GM12878 (cell line): ENCODE data around the gene PRDM1. TPM values are rescaled to one million over a fixed set of nuclear protein-coding genes. Genes with fewer than 3 reads are reported as not detected.

Source experiments
- ATF2 ChIP-seq: IDR thresholded peaks from 2 replicates; pipeline ENCODE4 v1.6.1; 2012; ENCODE audit warnings: low read length, inconsistent platforms
- ATF7 ChIP-seq: fragments of 450-650 bp; IDR thresholded peaks from 2 replicates; pipeline ENCODE4 v1.6.1; 2016; ENCODE audit warnings: low read depth, mild to moderate bottlenecking
- BHLHE40 ChIP-seq, 2 experiments: fragments of 450-650 bp in 1 of 2; IDR thresholded peaks; 2 replicates each; pipeline ENCODE4 v1.6.1; 2011 to 2017; ENCODE audit warnings: low read depth in 2 of 2, borderline replicate concordance in 1 of 2, improper control_type of control experiment in 1 of 2, low read length in 1 of 2, mild to moderate bottlenecking in 1 of 2
- CBFB ChIP-seq: IDR thresholded peaks from 2 replicates; pipeline ENCODE4 v1.6.1; 2016; ENCODE audit warnings: antibody characterized with exemption, low read depth
- CEBPB ChIP-seq, 2 experiments: fragments of 150-350 bp in 1 of 2; IDR thresholded peaks; 2 replicates each; pipeline ENCODE4 v1.6.1; 2012 to 2014; ENCODE audit warnings: low read depth in 2 of 2, low read length in 2 of 2, borderline replicate concordance in 1 of 2, inconsistent platforms in 1 of 2
- CHD4 ChIP-seq: fragments of 200-600 bp; sonication (generic); IDR thresholded peaks from 2 replicates; pipeline ENCODE4 v1.6.1; 2016; ENCODE audit warnings: mild to moderate bottlenecking
- CREM ChIP-seq: IDR thresholded peaks from 2 replicates; pipeline ENCODE4 v1.6.1; 2014; ENCODE audit warnings: antibody characterized with exemption, low read depth
- DPF2 ChIP-seq: fragments of 450-650 bp; IDR thresholded peaks from 2 replicates; pipeline ENCODE4 v1.6.1; 2017; ENCODE audit warnings: mild to moderate bottlenecking
- ETV6 ChIP-seq, 2 experiments: fragments of 450-650 bp in 1 of 2; IDR thresholded peaks in 1 of 2; conservative IDR thresholded peaks in 1 of 2; 2 replicates each; pipeline ENCODE4 v1.6.1; 2014; ENCODE audit warnings: antibody characterized with exemption in 1 of 2, borderline replicate concordance in 1 of 2, low read depth in 1 of 2, mild to moderate bottlenecking in 1 of 2, moderate library complexity in 1 of 2
- FOXM1 ChIP-seq: IDR thresholded peaks from 2 replicates; pipeline ENCODE4 v1.6.1; 2012; ENCODE audit warnings: low read depth, mild to moderate bottlenecking, inconsistent platforms, low read length, moderate library complexity
- HCFC1 ChIP-seq: fragments of 150-350 bp; IDR thresholded peaks from 2 replicates; pipeline ENCODE4 v1.6.1; 2014; ENCODE audit warnings: low read length
- IRF4 ChIP-seq: IDR thresholded peaks from 2 replicates; pipeline ENCODE4 v1.6.1; 2011; ENCODE audit warnings: low read depth, low read length
- MLLT1 ChIP-seq: fragments of 450-650 bp; IDR thresholded peaks from 2 replicates; pipeline ENCODE4 v1.6.1; 2016; ENCODE audit warnings: mild to moderate bottlenecking
- PKNOX1 ChIP-seq: fragments of 450-650 bp; IDR thresholded peaks from 2 replicates; pipeline ENCODE4 v1.6.1; 2016; ENCODE audit warnings: mild to moderate bottlenecking
- POU2F2 ChIP-seq: IDR thresholded peaks from 3 replicates; pipeline ENCODE4 v1.6.1; 2011; ENCODE audit warnings: low read depth, mild to moderate bottlenecking, low read length, borderline replicate concordance
- RAD51 ChIP-seq: fragments of 450-650 bp; IDR thresholded peaks from 2 replicates; pipeline ENCODE4 v1.6.1; 2016; ENCODE audit warnings: moderate library complexity, mild to moderate bottlenecking, inconsistent platforms
- RELA ChIP-seq: fragments of 450-650 bp; IDR thresholded peaks from 2 replicates; pipeline ENCODE4 v1.8.0; 2014; ENCODE audit warnings: borderline replicate concordance; ENCODE audit not compliant: partially characterized antibody
- SIN3A ChIP-seq: IDR thresholded peaks from 2 replicates; pipeline ENCODE4 v1.6.1; 2012; ENCODE audit warnings: low read depth, low read length, improper control_type of control experiment
- SKIL ChIP-seq: fragments of 450-650 bp; IDR thresholded peaks from 2 replicates; pipeline ENCODE4 v1.6.1; 2017; ENCODE audit warnings: mild to moderate bottlenecking, low read depth, inconsistent platforms; ENCODE audit not compliant: poor library complexity, severe bottlenecking
- SPI1 ChIP-seq: IDR thresholded peaks from 2 replicates; pipeline ENCODE4 v1.6.1; 2011; ENCODE audit warnings: low read depth, mild to moderate bottlenecking, low read length, moderate library complexity, borderline replicate concordance; ENCODE audit not compliant: insufficient read depth
- TCF3 ChIP-seq: IDR thresholded peaks from 2 replicates; pipeline ENCODE4 v1.6.1; 2012; ENCODE audit warnings: low read depth, mild to moderate bottlenecking, low read length, borderline replicate concordance; ENCODE audit not compliant: insufficient read depth
- WRNIP1 ChIP-seq: IDR thresholded peaks from 2 replicates; pipeline ENCODE4 v1.6.1; 2011; ENCODE audit warnings: low read depth, low read length, improper control_type of control experiment, borderline replicate concordance
- ZNF217 ChIP-seq: fragments of 450-650 bp; IDR thresholded peaks from 2 replicates; pipeline ENCODE4 v1.6.1; 2017; ENCODE audit warnings: antibody characterized with exemption, mild to moderate bottlenecking
- polyA plus RNA-seq, 11 experiments: library from polyadenylated mRNA; depleted of rRNA in 4 of 11; unstranded in 6 of 11; stranded (reverse) in 5 of 11; fragments of >200 nt; fragmentation: Nextera tagmentation in 4 of 11; fragmentation: Illumina TruSeq in 1 of 11; extraction: Ambion mirVana in 4 of 11; extraction: Trizol in 1 of 11; gene quantifications; 1 replicate in 1 of 11; 2 replicates in 10 of 11; pipeline versions ENCODE4 v1.2.1 to v1.2.3, GENCODE V29; 2011 to 2016; ENCODE audit warnings: inconsistent platforms in 2 of 11, missing spikeins in 2 of 11, low read depth in 1 of 11
- total RNA-seq, 4 experiments: library from RNA; depleted of rRNA in 3 of 4; stranded (reverse); fragments of >200 nt in 3 of 4; fragmentation: Illumina TruSeq in 1 of 4; extraction: Trizol in 1 of 4; gene quantifications; 2 replicates each; pipeline versions ENCODE4 v1.2.1 to v1.2.3, GENCODE V29; 2013 to 2021

PRDM1 gene
- total and polyA plus RNA-seq, 10 of the 15 experiments (the other 5 are each of a cell fraction or from before 2014, with no cell fraction given), result 1.9 to 15.8 (median 4.1) TPM

- TF ChIP-seq ATF2 (peak; percentile 76; the same call in 1 of the 2 replicates), MLLT1 (0 out of 2 replicates have a peak, but pooled peaks have one; percentile 60), HCFC1 (no peak), CBFB (peak; percentile 90), RAD51 (peak; percentile 43; the same call in 1 of the 2 replicates), CEBPB (IDR thresholded peaks at IDR 0.05; ENCODE audit: borderline replicate concordance in 1 of 2, low read depth in 2 of 2, low read length in 2 of 2) (0 out of 4 replicates have a peak, but pooled peaks of 1 of the 2 experiments have one; percentile 49), WRNIP1 (no peak), FOXM1 (peak; percentile 78; the same call in 1 of the 2 replicates), SKIL (peak; percentile 71), IRF4 (0 out of 2 replicates have a peak, but pooled peaks have one; percentile 9), RELA (peak; percentile 55), BHLHE40 (IDR thresholded peaks at IDR 0.05; ENCODE audit: borderline replicate concordance in 1 of 2, low read depth in 2 of 2, low read length in 1 of 2) (peak; percentile 47 to 55; a peak in 3 of 4 replicates), ETV6 (conservative IDR thresholded peaks at IDR 0.05 in 1 of 2, IDR thresholded peaks at IDR 0.05 in 1 of 2; ENCODE audit: borderline replicate concordance in 1 of 2, low read depth in 1 of 2) (peak in 1 of 2 experiments; percentile 78; a peak in 2 of 4 replicates), SIN3A (no peak), DPF2 (peak; percentile 28; the same call in 1 of the 2 replicates), CREM (peak; percentile 65; the same call in 1 of the 2 replicates), PKNOX1 (0 out of 2 replicates have a peak, but pooled peaks have one; percentile 4), ZNF217 (peak; percentile 75; the same call in 1 of the 2 replicates), SPI1 (peak; percentile 45; the same call in 1 of the 2 replicates), ATF7 (peak; percentile 54), TCF3 (no peak), CHD4 (no peak), POU2F2 (peak; percentile 10; the same call in 1 of the 3 replicates)
These were observed 11.5 kb downstream of the PRDM1 start (continued) for GRCh38 chr6:106097411-106098231.
